Liver (tissue), 9 donors: ENCODE measurements around the gene TMOD4. TPM values are rescaled to one million over a fixed set of nuclear protein-coding genes. Genes with fewer than 3 reads are reported as not detected.

Experiments used
- DNase-seq: peaks from one replicate; pipeline ENCODE4 v3.0.0-alpha.2; 2017; ENCODE audit warnings: low spot score
- H3K27ac ChIP-seq, 2 donors: one replicate each; pipeline ENCODE4 v1.7.0; 2013; ENCODE audit warnings: inconsistent platforms in 2 of 2, low read length in 2 of 2, control low read depth in 1 of 2, low read depth in 1 of 2, mild to moderate bottlenecking in 1 of 2
- H3K27me3 ChIP-seq, 4 donors: one replicate each; pipeline versions ENCODE4 v1.6.1 to v1.7.0; 2013; ENCODE audit warnings: low read length in 3 of 4, inconsistent platforms in 1 of 4, mild to moderate bottlenecking in 1 of 4, moderate library complexity in 1 of 4; ENCODE audit not compliant: control insufficient read depth in 4 of 4, insufficient read depth in 4 of 4
- H3K36me3 ChIP-seq, 4 donors: one replicate each; pipeline versions ENCODE4 v1.6.1 to v1.7.0; 2013; ENCODE audit warnings: low read length in 3 of 4, mild to moderate bottlenecking in 3 of 4, low read depth in 1 of 4, moderate library complexity in 1 of 4; ENCODE audit not compliant: control insufficient read depth in 4 of 4, insufficient read depth in 3 of 4
- H3K4me1 ChIP-seq, 4 donors: one replicate each; pipeline versions ENCODE4 v1.6.1 to v1.7.0; 2013; ENCODE audit warnings: low read length in 3 of 4, mild to moderate bottlenecking in 3 of 4, moderate library complexity in 1 of 4; ENCODE audit not compliant: control insufficient read depth in 4 of 4, insufficient read depth in 4 of 4
- H3K4me3 ChIP-seq, 3 donors: one replicate each; pipeline versions ENCODE4 v1.6.1 to v1.7.0; 2013; ENCODE audit warnings: low read length in 3 of 3, control low read depth in 1 of 3, low read depth in 1 of 3, mild to moderate bottlenecking in 1 of 3
- H3K9ac ChIP-seq, 2 donors: one replicate each; pipeline ENCODE4 v1.7.0; 2013; ENCODE audit warnings: low read length in 2 of 2, mild to moderate bottlenecking in 2 of 2, moderate library complexity in 2 of 2, control low read depth in 1 of 2, low read depth in 1 of 2
- H3K9me3 ChIP-seq, 4 donors: one replicate each; pipeline versions ENCODE4 v1.6.1 to v1.7.0; 2013; ENCODE audit warnings: low read length in 3 of 4; ENCODE audit not compliant: control insufficient read depth in 4 of 4
- CTCF ChIP-seq: fragments of 150-350 bp; IDR thresholded peaks from 2 replicates; pipeline ENCODE4 v1.5.1; 2017; ENCODE audit warnings: improper control_type of control experiment, low read depth, low read length; ENCODE audit not compliant: missing input control
- EGR1 ChIP-seq, 2 donors: IDR thresholded peaks; 2 replicates each; pipeline ENCODE4 v1.6.1; 2016 to 2018; ENCODE audit warnings: antibody characterized with exemption in 2 of 2, low read depth in 2 of 2
- FOXA1 ChIP-seq: IDR thresholded peaks from 2 replicates; pipeline ENCODE4 v1.6.1; 2016; ENCODE audit warnings: antibody characterized with exemption
- HNF4A ChIP-seq, 2 donors: conservative IDR thresholded peaks; 2 replicates each; pipeline ENCODE4 v1.6.1; 2016; ENCODE audit warnings: antibody characterized with exemption in 2 of 2, mild to moderate bottlenecking in 2 of 2
- HNF4G ChIP-seq: IDR thresholded peaks from 2 replicates; pipeline ENCODE4 v1.6.1; 2016; ENCODE audit warnings: antibody characterized with exemption
- JUND ChIP-seq, 2 donors: IDR thresholded peaks; 2 replicates each; pipeline ENCODE4 v1.6.1; 2016; ENCODE audit warnings: antibody characterized with exemption in 2 of 2
- NR2F2 ChIP-seq: IDR thresholded peaks from 2 replicates; pipeline ENCODE4 v1.6.1; 2016; ENCODE audit warnings: antibody characterized with exemption
- RXRA ChIP-seq, 2 donors: IDR thresholded peaks; 2 replicates each; pipeline ENCODE4 v1.6.1; 2017 to 2018; ENCODE audit warnings: antibody characterized with exemption in 2 of 2, mild to moderate bottlenecking in 1 of 2
- TAF1 ChIP-seq: conservative IDR thresholded peaks from 2 replicates; pipeline ENCODE4 v1.6.1; 2016; ENCODE audit warnings: antibody characterized with exemption, mild to moderate bottlenecking
- ZBTB33 ChIP-seq: IDR thresholded peaks from 2 replicates; pipeline ENCODE4 v1.6.1; 2016; ENCODE audit warnings: antibody characterized with exemption
- WGBS: extraction: QIAGEN DNeasy Blood & Tissue Kit; methylation state at CpG from one replicate; pipeline ENCODE4 v1.1.7; 2013; 5-methylcytosine and 5-hydroxymethylcytosine counted together
- polyA plus RNA-seq, 2 donors: library from polyadenylated mRNA; stranded (reverse) in 1 of 2; unstranded in 1 of 2; fragments of 200-250 nt in 1 of 2; fragments of >200 nt in 1 of 2; fragmentation: Nextera tagmentation in 1 of 2; extraction: Ambion mirVana in 1 of 2; gene quantifications; one replicate each; pipeline versions ENCODE4 v1.2.1 to v1.2.3, GENCODE V29; 2013 to 2015
- total RNA-seq, 2 donors: library from RNA; depleted of rRNA; stranded (reverse); fragments of >200 nt; gene quantifications; one replicate each; pipeline ENCODE4 v1.2.3, GENCODE V29; 2014
- TF ChIP-seq, protein P1 (sequence below): IDR thresholded peaks from 2 replicates; pipeline ENCODE4 v1.6.1; 2016; ENCODE audit warnings: antibody characterized with exemption, mild to moderate bottlenecking
- TF ChIP-seq, protein P2 (sequence below): IDR thresholded peaks from 2 replicates; pipeline ENCODE4 v1.6.1; 2016; ENCODE audit warnings: antibody characterized with exemption
- TF ChIP-seq, protein P3 (sequence below): IDR thresholded peaks from 2 replicates; pipeline ENCODE4 v1.6.1; 2016; ENCODE audit warnings: antibody characterized with exemption
- donor health status: healthy.
- donor health status: healthy.
- donor health status: healthy.
- donor health status: healthy.
- donor health status: healthy.

TMOD4 gene
- total and polyA plus RNA-seq, 4 donors = not detected

DNA sequence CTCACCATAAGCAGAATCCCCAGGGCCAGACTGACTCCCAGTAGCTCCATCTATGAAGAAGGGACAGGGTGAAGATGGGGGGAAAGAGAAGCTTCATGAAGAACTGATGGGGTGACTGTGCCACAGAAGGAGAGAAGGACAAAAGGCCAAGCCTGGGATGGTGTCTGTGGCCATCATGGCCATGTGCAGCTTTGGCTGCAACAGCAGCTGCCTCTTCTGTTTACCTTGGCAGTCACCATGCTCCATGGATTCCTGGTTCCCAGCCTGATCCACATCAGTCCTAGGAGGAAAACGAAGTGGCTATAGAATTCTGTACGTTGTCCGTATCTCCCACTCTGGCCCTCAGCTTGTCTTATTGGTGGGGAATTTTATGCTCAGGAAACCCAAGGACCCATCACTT, 41.4 kb downstream of the TMOD4 start (continued):
- TF ChIP-seq, protein P1, sequence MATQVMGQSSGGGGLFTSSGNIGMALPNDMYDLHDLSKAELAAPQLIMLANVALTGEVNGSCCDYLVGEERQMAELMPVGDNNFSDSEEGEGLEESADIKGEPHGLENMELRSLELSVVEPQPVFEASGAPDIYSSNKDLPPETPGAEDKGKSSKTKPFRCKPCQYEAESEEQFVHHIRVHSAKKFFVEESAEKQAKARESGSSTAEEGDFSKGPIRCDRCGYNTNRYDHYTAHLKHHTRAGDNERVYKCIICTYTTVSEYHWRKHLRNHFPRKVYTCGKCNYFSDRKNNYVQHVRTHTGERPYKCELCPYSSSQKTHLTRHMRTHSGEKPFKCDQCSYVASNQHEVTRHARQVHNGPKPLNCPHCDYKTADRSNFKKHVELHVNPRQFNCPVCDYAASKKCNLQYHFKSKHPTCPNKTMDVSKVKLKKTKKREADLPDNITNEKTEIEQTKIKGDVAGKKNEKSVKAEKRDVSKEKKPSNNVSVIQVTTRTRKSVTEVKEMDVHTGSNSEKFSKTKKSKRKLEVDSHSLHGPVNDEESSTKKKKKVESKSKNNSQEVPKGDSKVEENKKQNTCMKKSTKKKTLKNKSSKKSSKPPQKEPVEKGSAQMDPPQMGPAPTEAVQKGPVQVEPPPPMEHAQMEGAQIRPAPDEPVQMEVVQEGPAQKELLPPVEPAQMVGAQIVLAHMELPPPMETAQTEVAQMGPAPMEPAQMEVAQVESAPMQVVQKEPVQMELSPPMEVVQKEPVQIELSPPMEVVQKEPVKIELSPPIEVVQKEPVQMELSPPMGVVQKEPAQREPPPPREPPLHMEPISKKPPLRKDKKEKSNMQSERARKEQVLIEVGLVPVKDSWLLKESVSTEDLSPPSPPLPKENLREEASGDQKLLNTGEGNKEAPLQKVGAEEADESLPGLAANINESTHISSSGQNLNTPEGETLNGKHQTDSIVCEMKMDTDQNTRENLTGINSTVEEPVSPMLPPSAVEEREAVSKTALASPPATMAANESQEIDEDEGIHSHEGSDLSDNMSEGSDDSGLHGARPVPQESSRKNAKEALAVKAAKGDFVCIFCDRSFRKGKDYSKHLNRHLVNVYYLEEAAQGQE = no peak
- no peak for TF ChIP-seq HNF4G
- TF ChIP-seq, protein P2, sequence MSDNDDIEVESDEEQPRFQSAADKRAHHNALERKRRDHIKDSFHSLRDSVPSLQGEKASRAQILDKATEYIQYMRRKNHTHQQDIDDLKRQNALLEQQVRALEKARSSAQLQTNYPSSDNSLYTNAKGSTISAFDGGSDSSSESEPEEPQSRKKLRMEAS = no peak

DNA sequence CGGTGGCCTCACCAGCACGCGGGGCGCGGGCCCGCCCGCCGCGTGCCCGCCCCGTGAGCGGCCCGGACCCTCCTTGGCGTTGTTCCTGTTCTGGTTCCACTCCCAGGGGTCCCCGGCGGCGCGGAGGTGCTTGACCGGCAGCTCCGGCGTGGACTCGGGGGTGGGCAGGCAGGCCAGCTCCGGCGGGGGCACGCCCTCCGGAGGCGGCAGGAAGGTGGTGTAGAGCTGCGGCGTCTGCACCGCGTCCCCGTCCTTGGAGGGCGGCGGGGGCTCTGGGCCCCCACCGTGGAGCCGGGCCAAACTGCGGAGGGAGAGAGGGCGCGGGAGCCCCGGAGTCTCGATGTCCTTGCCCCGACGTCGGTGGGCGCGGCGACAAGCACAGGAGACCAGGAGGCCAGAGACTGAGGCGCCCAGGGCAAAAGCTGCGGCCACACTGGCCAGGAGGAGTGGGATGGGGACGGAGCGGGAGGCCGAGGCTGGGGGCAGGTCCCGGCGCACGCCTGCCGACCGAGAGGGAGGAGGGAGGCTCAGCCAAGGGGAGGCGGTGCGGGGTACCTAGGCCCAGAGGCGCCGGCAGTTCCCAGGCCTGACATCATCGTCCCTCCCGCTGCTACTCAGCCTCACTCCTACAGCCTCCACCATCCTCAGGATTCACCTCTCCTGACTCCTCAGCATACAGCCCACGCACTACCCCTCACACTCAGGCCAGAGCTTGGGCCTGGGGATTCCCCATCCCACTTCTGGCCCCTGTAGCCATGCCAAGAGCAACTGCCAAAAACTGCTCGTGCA, 42.6 kb downstream of the TMOD4 start:
- Histone ChIP-seq H3K27ac (no peak overlapping the region), H3K9ac (no peak overlapping the region), H3K9me3 (no peaks in the 10 kb centered on the region), H3K4me1 (no peaks in the 10 kb centered on the region), H3K36me3 (peaks cover 0 to 10% (median 4%) of the 10 kb centered on the region in 4 donors), H3K4me3 (no peak overlapping the region), H3K27me3 (no peaks in the 10 kb centered on the region)
- DNase-seq = no peak
- WGBS = 89% methylated on average over 65 of the region's 65 CpGs
- no peak for TF ChIP-seq EGR1 (IDR thresholded peaks at IDR 0.05; ENCODE audit: low read depth in 2 of 2)
- TF ChIP-seq HNF4A (conservative IDR thresholded peaks at IDR 0.05) = no peak
- TF ChIP-seq JUND (IDR thresholded peaks at IDR 0.05) = no peak
- TF ChIP-seq, protein P2 = no peak
- TF ChIP-seq, protein P3, sequence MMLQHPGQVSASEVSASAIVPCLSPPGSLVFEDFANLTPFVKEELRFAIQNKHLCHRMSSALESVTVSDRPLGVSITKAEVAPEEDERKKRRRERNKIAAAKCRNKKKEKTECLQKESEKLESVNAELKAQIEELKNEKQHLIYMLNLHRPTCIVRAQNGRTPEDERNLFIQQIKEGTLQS = no peak
- TF ChIP-seq CTCF = no peak
- TF ChIP-seq FOXA1 = no peak
- no peak for TF ChIP-seq RXRA (IDR thresholded peaks at IDR 0.05)
- TF ChIP-seq NR2F2 = no peak
- TF ChIP-seq TAF1 = no peak
- no peak for TF ChIP-seq HNF4G
- no peak for TF ChIP-seq ZBTB33
